ENCODE results near the gene EVC. TPM values are rescaled to one million over a fixed set of nuclear protein-coding genes. Genes with fewer than 3 reads are reported as not detected.

The EVC gene
- total RNA-seq, 1 donor from 2014 or later: 39.8 TPM

DNA sequence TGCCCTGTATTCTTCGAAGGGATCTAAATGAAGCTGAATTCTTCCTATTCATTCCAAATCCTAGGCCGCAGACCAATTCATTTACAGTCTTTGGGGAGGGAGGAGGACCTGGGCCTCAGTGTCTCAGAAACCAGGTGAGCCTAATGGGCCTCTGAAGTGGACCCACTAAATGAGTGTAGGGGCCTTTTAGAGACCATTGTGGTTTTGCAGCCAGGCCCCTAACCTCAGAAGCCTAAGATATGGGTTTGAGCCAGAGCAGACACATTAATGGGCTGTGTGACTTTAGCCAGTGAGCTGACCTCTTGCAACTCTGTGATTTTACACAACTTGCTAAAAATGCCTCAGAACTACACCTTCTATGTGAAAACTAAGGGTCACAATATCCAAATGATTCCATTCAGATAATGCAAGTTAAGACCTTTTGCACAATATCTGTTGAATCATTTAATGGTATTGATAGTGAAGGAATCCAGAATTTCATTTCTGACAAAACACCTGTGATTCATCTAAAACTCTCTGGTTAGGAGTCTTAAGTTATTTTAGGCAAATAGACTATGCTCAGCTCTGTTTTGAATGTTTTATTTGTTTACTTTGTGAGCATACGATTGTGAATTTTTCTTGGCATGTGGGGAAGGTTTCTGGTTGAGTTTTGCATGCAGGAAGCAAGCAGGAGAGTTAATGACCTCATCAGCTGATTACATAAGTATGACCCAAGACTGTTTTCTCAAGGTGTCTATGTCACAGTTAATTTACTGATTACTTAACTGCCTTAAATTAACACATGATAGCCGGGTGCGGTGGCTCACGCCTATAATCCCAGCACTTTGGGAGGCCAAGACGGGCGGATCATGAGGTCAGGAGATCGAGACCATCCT is 75.0 kb downstream of the EVC start:
- Mint-ChIP-seq H3K9me3 (ENCODE audit: low read depth) (no peaks in the 10 kb centered on the region), H3K36me3 (ENCODE audit: low read depth) (peaks cover 36% of the 10 kb centered on the region), H3K27me3 (ENCODE audit: low read depth) (no peaks in the 10 kb centered on the region)

GRCh38 chr4:5787311-5787710 is 76.3 kb downstream of the EVC start:
- DNase-seq (ENCODE audit: low spot score): peak; percentile 22
- TF ChIP-seq CTCF (IDR thresholded peaks at IDR 0.05): no peak
- no peaks in the 10 kb centered on the region for H3K27me3 Mint-ChIP-seq (ENCODE audit: low read depth)
- H3K4me1 Mint-ChIP-seq (ENCODE audit: low read depth): no peaks in the 10 kb centered on the region
- H3K36me3 Mint-ChIP-seq (ENCODE audit: low read depth): peaks cover 35% of the 10 kb centered on the region
- no peaks in the 10 kb centered on the region for H3K9me3 Mint-ChIP-seq (ENCODE audit: low read depth)
- H3K27ac Mint-ChIP-seq (ENCODE audit: unreplicated experiment): no peak overlapping the region
- no peak overlapping the region for H3K4me3 Mint-ChIP-seq (ENCODE audit: unreplicated experiment)

More for the DNA sequence above, 75.0 kb downstream of the EVC start:
- Mint-ChIP-seq H3K27ac (ENCODE audit: unreplicated experiment) (no peak overlapping the region), H3K4me3 (ENCODE audit: unreplicated experiment) (no peak overlapping the region), H3K4me1 (ENCODE audit: low read depth) (no peaks in the 10 kb centered on the region)
- no peak for DNase-seq (ENCODE audit: low spot score)
- TF ChIP-seq CTCF (IDR thresholded peaks at IDR 0.05): no peak

GRCh38 chr4:5788144-5788543 is 77.1 kb downstream of the EVC start:
- Mint-ChIP-seq H3K27me3 (ENCODE audit: low read depth) (no peaks in the 10 kb centered on the region), H3K4me1 (ENCODE audit: low read depth) (no peaks in the 10 kb centered on the region), H3K27ac (ENCODE audit: unreplicated experiment) (no peak overlapping the region), H3K9me3 (ENCODE audit: low read depth) (no peaks in the 10 kb centered on the region), H3K4me3 (ENCODE audit: unreplicated experiment) (no peak overlapping the region), H3K36me3 (ENCODE audit: low read depth) (peaks cover 30% of the 10 kb centered on the region)
- no peak for TF ChIP-seq CTCF (IDR thresholded peaks at IDR 0.05)
- no peak for DNase-seq (ENCODE audit: low spot score)

GRCh38 chr4:5789141-5789540 is 78.1 kb downstream of the EVC start:
- no peak for TF ChIP-seq CTCF (IDR thresholded peaks at IDR 0.05)
- H3K27ac Mint-ChIP-seq (ENCODE audit: unreplicated experiment): peak overlapping the region; percentile 19

GRCh38 chr4:5790546-5790857 is 79.5 kb downstream of the EVC start:
- peak; percentile 25 for TF ChIP-seq CTCF (IDR thresholded peaks at IDR 0.05)
- no peak overlapping the region for H3K4me3 Mint-ChIP-seq (ENCODE audit: unreplicated experiment)
- H3K36me3 Mint-ChIP-seq (ENCODE audit: low read depth): peaks cover 27% of the 10 kb centered on the region
- no peak for DNase-seq (ENCODE audit: low spot score)
- no peaks in the 10 kb centered on the region for H3K27me3 Mint-ChIP-seq (ENCODE audit: low read depth)
- H3K27ac Mint-ChIP-seq (ENCODE audit: unreplicated experiment): no peak overlapping the region
- no peaks in the 10 kb centered on the region for H3K9me3 Mint-ChIP-seq (ENCODE audit: low read depth)
- no peaks in the 10 kb centered on the region for H3K4me1 Mint-ChIP-seq (ENCODE audit: low read depth)

More at GRCh38 chr4:5789141-5789540, 78.1 kb downstream of the EVC start:
- H3K9me3 Mint-ChIP-seq (ENCODE audit: low read depth): no peaks in the 10 kb centered on the region
- no peak overlapping the region for H3K4me3 Mint-ChIP-seq (ENCODE audit: unreplicated experiment)
- DNase-seq (ENCODE audit: low spot score): peak; percentile 55
- no peaks in the 10 kb centered on the region for H3K27me3 Mint-ChIP-seq (ENCODE audit: low read depth)
- H3K36me3 Mint-ChIP-seq (ENCODE audit: low read depth): peaks cover 24% of the 10 kb centered on the region
- no peaks in the 10 kb centered on the region for H3K4me1 Mint-ChIP-seq (ENCODE audit: low read depth)

Measured in chondrocyte (in vitro differentiated cells).